Measurements from ENCODE around the gene EIF4G1. TPM values are rescaled to one million over a fixed set of nuclear protein-coding genes. Genes with fewer than 3 reads are reported as not detected.
A peak's percentile ranks its signal among the peaks of the same experiment; 100 is the strongest.

EIF4G1 gene
- total RNA-seq, 1 experiment from 2014 or later, result 798 TPM

GRCh38 chr3:184361932-184362667 lies 47.7 kb downstream of the EIF4G1 start:
- Histone ChIP-seq H3K4me1 (ENCODE audit: control insufficient read depth, insufficient read depth, low read length) (peaks cover 13% of the 10 kb centered on the region), H3K36me3 (ENCODE audit: control insufficient read depth, insufficient read depth, low read length) (peaks cover 8% of the 10 kb centered on the region), H3K4me3 (ENCODE audit: low read depth in 2 of 2, low read length in 2 of 2) (peak overlapping the region; percentile 86 to 98), H3K27me3 (ENCODE audit: control insufficient read depth, insufficient read depth, low read length) (no peaks in the 10 kb centered on the region), H3K27ac (ENCODE audit: low read length) (peak overlapping the region; percentile 91), H3K9me3 (ENCODE audit: control insufficient read depth, insufficient read depth, low read depth, low read length) (no peaks in the 10 kb centered on the region)
- DNase-seq (ENCODE audit: low read depth, low spot score) (peak; percentile 61), ATAC-seq (peak; percentile 57)
- TSS peak; percentile 75 for BruUV-seq (replicated peaks)
- intact Hi-C loops (cut with micrococcal nuclease; ENCODE audit: unreplicated experiment) (no loop called here), in situ Hi-C loops (cut with HindIII; ENCODE audit: low pct_unique_long_range_greater_than_20kb, low sequenced_read_pairs) (no loop called here)
- TF ChIP-seq POLR2AphosphoS5 (IDR thresholded peaks at IDR 0.05; ENCODE audit: low read depth, low read length) (peak; percentile 24; the same call in 1 of the 2 replicates), REST (IDR thresholded peaks at IDR 0.05; ENCODE audit: insufficient read depth in 1 of 2, low read depth in 2 of 2, low read length in 1 of 2) (no peak)
- ChIA-PET CTCF (interaction anchor here (1.0 to 1.4 kb wide), 3 partner anchors 9 to 16 kb away, joined by 3 to 4 read pairs (median 3); no protein-coding TSS in a partner anchor), POLR2A (interaction anchor here (0.6 to 0.7 kb wide), 2 partner anchors 91 to 198 kb away, joined by 4 to 10 read pairs; no protein-coding TSS in a partner anchor)

DNA sequence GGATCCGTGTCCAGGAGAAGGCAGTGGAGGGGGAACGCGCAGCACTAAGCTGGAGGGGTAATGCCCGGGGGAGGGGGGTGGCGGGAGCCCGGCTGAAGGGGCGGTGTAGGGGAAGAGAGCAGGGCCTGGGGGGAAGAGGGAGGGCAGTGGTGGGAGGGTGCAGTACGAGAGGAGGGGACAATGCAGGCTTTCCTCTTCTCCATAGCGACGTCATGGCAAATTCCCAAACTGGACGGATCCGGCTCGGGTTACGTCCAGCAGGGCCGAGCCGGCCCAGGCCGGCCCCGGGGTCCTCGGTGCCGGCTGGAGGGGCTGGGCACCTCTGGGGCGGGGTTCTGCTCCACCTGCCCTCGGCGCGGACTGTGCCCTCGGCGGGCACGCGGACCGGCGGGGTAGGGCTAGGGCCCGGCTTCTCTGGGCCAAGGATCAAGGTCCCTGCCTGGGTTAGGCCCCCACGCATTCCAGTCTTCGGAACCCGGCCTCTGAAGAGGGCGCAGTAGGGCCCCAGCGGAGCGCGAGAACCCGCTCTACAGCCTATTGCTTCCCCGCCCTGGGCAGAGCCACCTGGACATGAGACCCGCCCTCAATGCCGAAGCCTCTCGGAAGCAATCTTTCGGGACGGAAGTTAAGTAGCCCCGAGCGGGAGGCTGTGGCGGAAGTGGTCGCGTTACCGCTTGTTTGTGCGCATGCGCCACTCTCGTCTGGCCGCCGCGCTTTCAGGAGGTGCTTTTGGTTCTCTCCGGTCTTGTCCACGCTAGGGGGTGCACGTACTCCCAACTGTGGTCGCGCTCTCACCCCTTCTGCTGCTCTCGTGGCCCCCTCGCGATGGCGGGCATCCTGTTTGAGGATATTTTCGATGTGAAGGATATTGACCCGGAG lies 48.5 kb downstream of the EIF4G1 start:
- Histone ChIP-seq H3K4me3 (ENCODE audit: low read depth in 2 of 2, low read length in 2 of 2) (peak overlapping the region; percentile 86 to 98), H3K36me3 (ENCODE audit: control insufficient read depth, insufficient read depth, low read length) (peaks cover 10% of the 10 kb centered on the region), H3K4me1 (ENCODE audit: control insufficient read depth, insufficient read depth, low read length) (peaks cover 13% of the 10 kb centered on the region), H3K27ac (ENCODE audit: low read length) (peak overlapping the region; percentile 91), H3K9me3 (ENCODE audit: control insufficient read depth, insufficient read depth, low read depth, low read length) (no peaks in the 10 kb centered on the region), H3K27me3 (ENCODE audit: control insufficient read depth, insufficient read depth, low read length) (no peaks in the 10 kb centered on the region)
- TF ChIP-seq REST (IDR thresholded peaks at IDR 0.05; ENCODE audit: insufficient read depth in 1 of 2, low read depth in 2 of 2, low read length in 1 of 2) (no peak), SIN3A (IDR thresholded peaks at IDR 0.05; ENCODE audit: borderline replicate concordance, insufficient read depth, low read depth, low read length) (peak; percentile 91; the same call in 1 of the 2 replicates), TCF7L2 (IDR thresholded peaks at IDR 0.05; ENCODE audit: low read depth, low read length) (peak; percentile 57; the same call in 1 of the 2 replicates), POLR2AphosphoS5 (IDR thresholded peaks at IDR 0.05; ENCODE audit: low read depth, low read length) (peak; percentile 99)
- TF ChIP-seq, protein P1, sequence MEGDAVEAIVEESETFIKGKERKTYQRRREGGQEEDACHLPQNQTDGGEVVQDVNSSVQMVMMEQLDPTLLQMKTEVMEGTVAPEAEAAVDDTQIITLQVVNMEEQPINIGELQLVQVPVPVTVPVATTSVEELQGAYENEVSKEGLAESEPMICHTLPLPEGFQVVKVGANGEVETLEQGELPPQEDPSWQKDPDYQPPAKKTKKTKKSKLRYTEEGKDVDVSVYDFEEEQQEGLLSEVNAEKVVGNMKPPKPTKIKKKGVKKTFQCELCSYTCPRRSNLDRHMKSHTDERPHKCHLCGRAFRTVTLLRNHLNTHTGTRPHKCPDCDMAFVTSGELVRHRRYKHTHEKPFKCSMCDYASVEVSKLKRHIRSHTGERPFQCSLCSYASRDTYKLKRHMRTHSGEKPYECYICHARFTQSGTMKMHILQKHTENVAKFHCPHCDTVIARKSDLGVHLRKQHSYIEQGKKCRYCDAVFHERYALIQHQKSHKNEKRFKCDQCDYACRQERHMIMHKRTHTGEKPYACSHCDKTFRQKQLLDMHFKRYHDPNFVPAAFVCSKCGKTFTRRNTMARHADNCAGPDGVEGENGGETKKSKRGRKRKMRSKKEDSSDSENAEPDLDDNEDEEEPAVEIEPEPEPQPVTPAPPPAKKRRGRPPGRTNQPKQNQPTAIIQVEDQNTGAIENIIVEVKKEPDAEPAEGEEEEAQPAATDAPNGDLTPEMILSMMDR (IDR thresholded peaks at IDR 0.05), result peak; percentile 87
- ChIA-PET CTCF (interaction anchor here (0.6 to 1.4 kb wide), 4 partner anchors 9 to 18 kb away, joined by 3 to 4 read pairs (median 4); no protein-coding TSS in a partner anchor), POLR2A (interaction anchor here (0.6 to 0.7 kb wide), 2 partner anchors 90 to 197 kb away, joined by 4 to 10 read pairs; no protein-coding TSS in a partner anchor)
- no TSS peak for BruUV-seq (replicated peaks)
- peak; percentile 90 for DNase-seq (ENCODE audit: low read depth, low spot score)
- intact Hi-C loops (cut with micrococcal nuclease; ENCODE audit: unreplicated experiment), result no loop called here
- in situ Hi-C loops (cut with HindIII; ENCODE audit: low pct_unique_long_range_greater_than_20kb, low sequenced_read_pairs), result no loop called here
- ATAC-seq, result peak; percentile 85
